ENCODE measurements around the gene MAB21L3.

The MAB21L3 gene

DNA sequence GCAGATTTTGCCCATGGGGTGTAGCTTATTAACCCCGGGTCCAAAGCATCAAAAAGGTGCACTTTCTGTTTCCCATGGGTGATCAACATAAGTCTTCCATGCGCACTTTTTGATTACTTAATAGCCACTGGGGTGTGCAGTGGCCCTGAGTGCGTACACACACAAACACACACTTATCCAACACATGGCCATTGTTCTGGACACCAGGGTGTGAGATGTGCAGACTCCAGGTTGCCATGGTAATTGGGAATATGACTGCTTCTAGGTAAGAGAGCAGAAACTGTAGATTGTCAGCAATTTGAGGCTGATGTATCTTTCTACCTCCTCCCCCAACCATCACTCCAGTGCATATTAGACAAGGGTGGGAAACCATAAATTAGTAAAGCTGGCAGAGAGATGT lies 68.8 kb downstream of the MAB21L3 start:
- H3K27me3 ChIP-seq (ENCODE audit: insufficient read depth, insufficient read length), result no peaks in the 10 kb centered on the region
- no peaks in the 10 kb centered on the region for H3K9me3 ChIP-seq (ENCODE audit: insufficient read depth, low read length)
- no peak overlapping the region for H3K4me3 ChIP-seq (ENCODE audit: insufficient read length, low read depth)
- H3K9ac ChIP-seq (ENCODE audit: insufficient read length, low read depth), result no peak overlapping the region
- DNase-seq (ENCODE audit: low read depth, low spot score), result no peak
- no peak for TF ChIP-seq YY1 (IDR thresholded peaks at IDR 0.05; ENCODE audit: insufficient read depth, insufficient read length)
- H3K4me1 ChIP-seq (ENCODE audit: insufficient read depth, insufficient read length), result no peaks in the 10 kb centered on the region
- no peaks in the 10 kb centered on the region for H3K36me3 ChIP-seq (ENCODE audit: insufficient read depth, insufficient read length, low read length)

DNA sequence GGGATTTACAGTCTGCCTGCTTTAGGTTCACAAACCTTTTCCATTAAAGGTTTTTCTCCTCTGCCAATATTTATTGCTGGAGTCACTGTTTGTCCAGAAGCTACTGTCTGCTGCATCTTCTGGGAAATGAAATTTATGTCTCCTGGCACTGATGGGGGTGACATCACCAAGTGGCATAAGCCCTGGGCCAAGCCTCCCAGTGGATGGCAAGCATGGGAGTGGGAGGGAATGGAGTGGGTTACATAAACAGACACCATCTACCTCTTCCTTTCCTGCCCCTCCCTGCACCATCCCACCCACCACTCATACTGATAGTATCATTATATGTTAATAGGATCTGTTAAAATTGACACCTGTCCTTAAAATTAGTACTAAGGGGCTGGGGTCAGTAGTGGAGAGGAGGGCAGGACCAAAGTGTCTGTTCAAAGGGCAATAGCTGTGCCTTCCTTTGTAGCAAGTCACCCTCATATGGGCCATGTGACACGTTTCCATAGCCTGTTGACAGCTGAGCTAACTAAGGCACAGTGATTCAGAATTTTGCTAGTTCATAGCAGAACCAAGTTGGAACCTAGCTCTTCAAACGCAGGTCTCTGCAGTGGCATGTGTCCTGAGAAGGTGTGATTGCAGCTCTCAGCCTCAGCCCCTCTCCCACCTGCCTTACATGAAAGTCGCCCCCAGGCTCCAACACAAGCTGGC lies 71.0 kb downstream of the MAB21L3 start:
- H3K9ac ChIP-seq (ENCODE audit: insufficient read length, low read depth), result no peak overlapping the region
- no peak overlapping the region for H3K4me3 ChIP-seq (ENCODE audit: insufficient read length, low read depth)
- H3K36me3 ChIP-seq (ENCODE audit: insufficient read depth, insufficient read length, low read length), result no peaks in the 10 kb centered on the region
- no peak for DNase-seq (ENCODE audit: low read depth, low spot score)
- H3K27me3 ChIP-seq (ENCODE audit: insufficient read depth, insufficient read length), result no peaks in the 10 kb centered on the region
- TF ChIP-seq ZNF274 (IDR thresholded peaks at IDR 0.05; ENCODE audit: low read depth, low read length) (no peak), SUZ12 (IDR thresholded peaks at IDR 0.05; ENCODE audit: extremely low read depth, insufficient read depth, insufficient read length) (no peak), YY1 (IDR thresholded peaks at IDR 0.05; ENCODE audit: insufficient read depth, insufficient read length) (no peak)
- no peaks in the 10 kb centered on the region for H3K9me3 ChIP-seq (ENCODE audit: insufficient read depth, low read length)
- H3K4me1 ChIP-seq (ENCODE audit: insufficient read depth, insufficient read length), result no peaks in the 10 kb centered on the region
